Neutrophil (primary cell): ENCODE measurements around the gene BTD.

ENCODE experiments used
- H3K27ac ChIP-seq: fragments of 200-600 bp; sonication (generic); 2 replicates; pipeline ENCODE4 v1.5.1; 2016; ENCODE audit warnings: mild to moderate bottlenecking, moderate library complexity
- H3K27me3 ChIP-seq: fragments of 200-600 bp; sonication (generic); 2 replicates; pipeline ENCODE4 v1.6.0; 2016; ENCODE audit warnings: mild to moderate bottlenecking
- H3K36me3 ChIP-seq: fragments of 200-600 bp; sonication (generic); 2 replicates; pipeline ENCODE4 v1.5.1; 2017
- H3K4me1 ChIP-seq, 2 experiments: fragments of 200-600 bp in 1 of 2; sonication (generic) in 1 of 2; 1 replicate in 1 of 2; 2 replicates in 1 of 2; pipeline versions ENCODE4 v1.5.1 to v1.6.1; 2013 to 2016; ENCODE audit warnings: low read depth in 1 of 2, low read length in 1 of 2, mild to moderate bottlenecking in 1 of 2, moderate library complexity in 1 of 2; ENCODE audit not compliant: control insufficient read depth in 1 of 2, insufficient read depth in 1 of 2
- H3K4me3 ChIP-seq, 2 experiments: fragments of 200-600 bp in 1 of 2; sonication (generic) in 1 of 2; 1 replicate in 1 of 2; 2 replicates in 1 of 2; pipeline ENCODE4 v1.5.1; 2013 to 2016; ENCODE audit warnings: low read depth in 1 of 2, low read length in 1 of 2, mild to moderate bottlenecking in 1 of 2, moderate library complexity in 1 of 2
- H3K9me3 ChIP-seq: fragments of 200-600 bp; sonication (generic); 2 replicates; pipeline ENCODE4 v1.5.1; 2016
- TF ChIP-seq, protein P1 (sequence below): fragments of 200-600 bp; sonication (generic); IDR thresholded peaks from 2 replicates; pipeline ENCODE4 v1.5.1; 2016; ENCODE audit warnings: antibody characterized with exemption

The BTD gene

GRCh38 chr3:15638891-15639262 is 37.3 kb downstream of the BTD start:
- Histone ChIP-seq H3K4me3 (no peak overlapping the region), H3K9me3 (no peaks in the 10 kb centered on the region), H3K4me1 (peaks cover 8 to 12% of the 10 kb centered on the region in 2 experiments), H3K27me3 (no peaks in the 10 kb centered on the region), H3K27ac (no peak overlapping the region), H3K36me3 (peaks cover 15% of the 10 kb centered on the region)
- TF ChIP-seq, protein P1, sequence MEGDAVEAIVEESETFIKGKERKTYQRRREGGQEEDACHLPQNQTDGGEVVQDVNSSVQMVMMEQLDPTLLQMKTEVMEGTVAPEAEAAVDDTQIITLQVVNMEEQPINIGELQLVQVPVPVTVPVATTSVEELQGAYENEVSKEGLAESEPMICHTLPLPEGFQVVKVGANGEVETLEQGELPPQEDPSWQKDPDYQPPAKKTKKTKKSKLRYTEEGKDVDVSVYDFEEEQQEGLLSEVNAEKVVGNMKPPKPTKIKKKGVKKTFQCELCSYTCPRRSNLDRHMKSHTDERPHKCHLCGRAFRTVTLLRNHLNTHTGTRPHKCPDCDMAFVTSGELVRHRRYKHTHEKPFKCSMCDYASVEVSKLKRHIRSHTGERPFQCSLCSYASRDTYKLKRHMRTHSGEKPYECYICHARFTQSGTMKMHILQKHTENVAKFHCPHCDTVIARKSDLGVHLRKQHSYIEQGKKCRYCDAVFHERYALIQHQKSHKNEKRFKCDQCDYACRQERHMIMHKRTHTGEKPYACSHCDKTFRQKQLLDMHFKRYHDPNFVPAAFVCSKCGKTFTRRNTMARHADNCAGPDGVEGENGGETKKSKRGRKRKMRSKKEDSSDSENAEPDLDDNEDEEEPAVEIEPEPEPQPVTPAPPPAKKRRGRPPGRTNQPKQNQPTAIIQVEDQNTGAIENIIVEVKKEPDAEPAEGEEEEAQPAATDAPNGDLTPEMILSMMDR = no peak

DNA sequence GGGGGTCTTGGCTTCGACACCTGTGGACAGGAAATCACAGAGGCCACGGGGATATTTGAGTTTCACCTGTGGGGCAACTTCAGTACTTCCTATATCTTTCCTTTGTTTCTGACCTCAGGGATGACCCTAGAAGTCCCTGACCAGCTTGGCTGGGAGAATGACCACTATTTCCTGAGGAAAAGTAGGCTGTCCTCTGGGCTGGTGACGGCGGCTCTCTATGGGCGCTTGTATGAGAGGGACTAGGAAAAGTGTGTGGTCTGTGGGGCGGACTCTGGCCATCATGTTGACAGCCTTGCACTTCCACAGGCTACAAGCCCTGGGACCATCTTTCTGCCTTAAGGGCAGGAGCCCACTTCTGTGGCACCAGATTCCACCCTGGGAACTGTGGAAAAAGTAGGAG is 43.7 kb downstream of the BTD start:
- TF ChIP-seq, protein P1 = no peak
- Histone ChIP-seq H3K27me3 (peaks cover 33% of the 10 kb centered on the region), H3K9me3 (no peaks in the 10 kb centered on the region), H3K36me3 (peaks cover 14% of the 10 kb centered on the region), H3K27ac (no peak overlapping the region), H3K4me1 (peaks cover 0 to 7% of the 10 kb centered on the region in 2 experiments), H3K4me3 (no peak overlapping the region)

GRCh38 chr3:15645740-15646501 is 44.4 kb downstream of the BTD start:
- peaks cover 14% of the 10 kb centered on the region for H3K36me3 ChIP-seq
- no peaks in the 10 kb centered on the region for H3K9me3 ChIP-seq
- H3K27me3 ChIP-seq = peaks cover 40% of the 10 kb centered on the region
- H3K27ac ChIP-seq = no peak overlapping the region
- peaks cover 0 to 7% of the 10 kb centered on the region in 2 experiments for H3K4me1 ChIP-seq
- TF ChIP-seq, protein P1 = no peak
- no peak overlapping the region for H3K4me3 ChIP-seq

GRCh38 chr3:15646851-15647511 is 45.4 kb downstream of the BTD start:
- no peaks in the 10 kb centered on the region for H3K9me3 ChIP-seq
- H3K27ac ChIP-seq = no peak overlapping the region
- no peak overlapping the region for H3K4me3 ChIP-seq
- TF ChIP-seq, protein P1 = no peak
- H3K27me3 ChIP-seq = peaks cover 51% of the 10 kb centered on the region
- peaks cover 0 to 7% of the 10 kb centered on the region in 2 experiments for H3K4me1 ChIP-seq
- H3K36me3 ChIP-seq = peaks cover 12% of the 10 kb centered on the region

DNA sequence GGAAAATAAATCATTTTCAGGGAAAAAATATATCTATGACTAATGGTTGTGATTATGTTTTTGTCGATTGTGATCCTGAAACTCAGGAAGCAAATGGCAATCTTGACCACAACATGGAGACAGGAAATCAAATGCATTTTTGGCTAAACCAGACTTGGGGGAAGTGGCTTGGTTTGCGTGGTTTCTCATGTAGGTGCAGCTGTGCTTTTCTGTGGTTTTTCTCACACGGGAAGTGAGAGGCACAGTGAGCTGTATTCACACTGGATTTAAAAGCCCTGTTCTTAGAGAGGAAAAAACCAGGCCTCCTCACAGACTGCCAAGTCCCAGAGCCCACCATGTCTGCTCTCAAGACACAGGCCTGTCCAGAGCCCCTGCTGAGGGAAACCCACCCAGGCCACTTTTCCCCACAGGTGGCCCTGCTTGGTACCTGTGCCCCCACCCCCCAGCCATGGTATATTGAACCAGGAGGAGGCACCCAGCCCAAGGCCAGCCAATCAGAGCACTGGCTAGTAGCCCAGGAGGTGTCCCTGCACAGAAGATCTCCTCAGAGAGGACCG is 46.1 kb downstream of the BTD start:
- Histone ChIP-seq H3K4me3 (no peak overlapping the region), H3K36me3 (peaks cover 10% of the 10 kb centered on the region), H3K9me3 (no peaks in the 10 kb centered on the region), H3K27me3 (peaks cover 54% of the 10 kb centered on the region), H3K27ac (no peak overlapping the region), H3K4me1 (peaks cover 0 to 7% of the 10 kb centered on the region in 2 experiments)
- TF ChIP-seq, protein P1 = no peak
